Activated B cell treated with CpG ODN at 0.5 μM for 24 hours (primary cell): ENCODE measurements around the gene MRPL14. TPM values are rescaled to one million over a fixed set of nuclear protein-coding genes. Genes with fewer than 3 reads are reported as not detected.

ENCODE experiments used
- ATAC-seq: fragments of 200-7000 bp; cut with Tn5 transposase; one replicate; pipeline ENCODE4 v1.10.0; 2021; ENCODE audit warnings: low read depth, mild to moderate bottlenecking, moderate library complexity
- CTCF ChIA-PET: fragments of 350-600 bp; sonication (Branson Sonifier 250); formaldehyde crosslinking; loops from one replicate; lab custom pipeline; 2021; ENCODE audit warnings: antibody characterized with exemption; lab: Charles Lee
- POLR2A ChIA-PET: fragments of 350-600 bp; sonication (Branson Sonifier 250); formaldehyde crosslinking; loops from one replicate; lab custom pipeline; 2021; ENCODE audit warnings: antibody characterized with exemption; lab: Charles Lee
- DNase-seq: peaks from one replicate; pipeline ENCODE4 v3.0.0; 2022
- H3K27ac Mint-ChIP-seq: one replicate; pipeline ENCODE4 v1.8.0; 2020; ENCODE audit warnings: mixed read lengths
- H3K27me3 Mint-ChIP-seq: one replicate; pipeline ENCODE4 v1.8.0; 2021; ENCODE audit warnings: mixed read lengths
- H3K36me3 Mint-ChIP-seq: one replicate; pipeline ENCODE4 v1.8.0; 2021; ENCODE audit warnings: low read depth, mixed read lengths
- H3K4me1 Mint-ChIP-seq: one replicate; pipeline ENCODE4 v1.8.0; 2021; ENCODE audit warnings: mixed read lengths
- H3K4me3 Mint-ChIP-seq: one replicate; pipeline ENCODE4 v1.8.0; 2020; ENCODE audit warnings: mild to moderate bottlenecking, mixed read lengths
- H3K9me3 Mint-ChIP-seq: one replicate; pipeline ENCODE4 v1.8.0; 2020; ENCODE audit warnings: mixed read lengths
- CTCF ChIP-seq: fragments of 200-600 bp; IDR thresholded peaks from one replicate; pipeline ENCODE4 v1.8.0; 2022; ENCODE audit warnings: antibody characterized with exemption, mild to moderate bottlenecking
- intact Hi-C: fragments of 100-400 bp; cut with micrococcal nuclease; formaldehyde crosslinking; loops from one replicate; pipeline ENCODE4 v1.15.1; 2024
- total RNA-seq: library from RNA; stranded (reverse); gene quantifications from 2 replicates; pipeline ENCODE4 v1.2.3, GENCODE V29; 2022

Gene MRPL14
- total RNA-seq, 1 donor from 2014 or later = 45.5 TPM

GRCh38 chr6:44079672-44080071, 47.6 kb downstream of the MRPL14 start:
- DNase-seq = no peak
- ATAC-seq = no peak
- no peak overlapping the region for H3K27ac Mint-ChIP-seq
- no peaks in the 10 kb centered on the region for H3K36me3 Mint-ChIP-seq
- TF ChIP-seq CTCF = no peak
- ChIA-PET POLR2A (interaction anchor here (1.0 to 2.4 kb wide), 3 partner anchors 310 to 472 kb away, joined by 3 to 9 read pairs (median 3); partner anchors contain the start of gene VEGFA), CTCF (interaction anchor here (0.9 to 4.0 kb wide), 17 partner anchors 22 to 506 kb away, joined by 3 to 52 read pairs (median 5); partner anchors contain the start of genes RSPH9 and VEGFA)
- intact Hi-C loops = loop anchor here (1.0 to 2.0 kb wide), 5 partner anchors 310 to 573 kb away; no protein-coding TSS in a partner anchor
- H3K4me1 Mint-ChIP-seq = peaks cover 3% of the 10 kb centered on the region
- H3K27me3 Mint-ChIP-seq = peaks cover 14% of the 10 kb centered on the region
- H3K9me3 Mint-ChIP-seq = no peaks in the 10 kb centered on the region
- H3K4me3 Mint-ChIP-seq = no peak overlapping the region

- no peaks in the 10 kb centered on the region for H3K9me3 Mint-ChIP-seq
- no peak overlapping the region for H3K4me3 Mint-ChIP-seq
- POLR2A ChIA-PET = interaction anchor here (1.0 to 2.4 kb wide), 3 partner anchors 309 to 471 kb away, joined by 3 to 9 read pairs (median 3); partner anchors contain the start of gene VEGFA
- H3K27me3 Mint-ChIP-seq = peaks cover 18% of the 10 kb centered on the region
- no peak for TF ChIP-seq CTCF
- CTCF ChIA-PET = interaction anchor here (0.8 to 4.0 kb wide), 20 partner anchors 13 to 505 kb away, joined by 3 to 52 read pairs (median 4); partner anchors contain the start of genes RSPH9 and VEGFA
- no peak overlapping the region for H3K27ac Mint-ChIP-seq
- H3K4me1 Mint-ChIP-seq = peaks cover 9% of the 10 kb centered on the region
- H3K36me3 Mint-ChIP-seq = no peaks in the 10 kb centered on the region
- ATAC-seq (peak; percentile 72), DNase-seq (peak; percentile 46)
- intact Hi-C loops = loop anchor here (1.0 to 2.0 kb wide), 5 partner anchors 310 to 572 kb away; no protein-coding TSS in a partner anchor
Observed at GRCh38 chr6:44078827-44079671, 48.2 kb downstream of the MRPL14 start.

- Mint-ChIP-seq H3K27ac (no peak overlapping the region), H3K27me3 (peaks cover 22% of the 10 kb centered on the region), H3K4me1 (peaks cover 15% of the 10 kb centered on the region), H3K36me3 (no peaks in the 10 kb centered on the region), H3K9me3 (no peaks in the 10 kb centered on the region), H3K4me3 (no peak overlapping the region)
- POLR2A ChIA-PET = interaction anchor here (1.0 to 2.4 kb wide), 2 partner anchors 308 to 470 kb away, joined by 3 to 9 read pairs; partner anchors contain the start of gene VEGFA
- CTCF ChIA-PET = interaction anchor here (0.8 to 4.0 kb wide), 19 partner anchors 12 to 504 kb away, joined by 3 to 52 read pairs (median 5); partner anchors contain the start of genes RSPH9 and VEGFA
- TF ChIP-seq CTCF = no peak
- ATAC-seq = no peak
- intact Hi-C loops = loop anchor here (2.0 kb wide), 1 partner anchor 572 kb away; no protein-coding TSS in a partner anchor
- no peak for DNase-seq
Observed at GRCh38 chr6:44078219-44078826, 48.9 kb downstream of the MRPL14 start.

GRCh38 chr6:44077214-44077946, 49.9 kb downstream of the MRPL14 start:
- Mint-ChIP-seq H3K9me3 (no peaks in the 10 kb centered on the region), H3K4me1 (peaks cover 20% of the 10 kb centered on the region), H3K27ac (no peak overlapping the region), H3K4me3 (no peak overlapping the region), H3K27me3 (peaks cover 25% of the 10 kb centered on the region), H3K36me3 (no peaks in the 10 kb centered on the region)
- DNase-seq = no peak
- ChIA-PET POLR2A (interaction anchor here (2.4 kb wide), 1 partner anchor 308 kb away, joined by 9 read pairs; the partner anchor contains the start of gene VEGFA), CTCF (interaction anchor here (0.9 to 4.0 kb wide), 3 partner anchors 307 to 469 kb away, joined by 3 to 52 read pairs (median 22); partner anchors contain the start of gene VEGFA)
- TF ChIP-seq CTCF = no peak
- no peak for ATAC-seq
- intact Hi-C loops = no loop called here
